ENCODE measurements around the gene NINJ1. TPM values are rescaled to one million over a fixed set of nuclear protein-coding genes. Genes with fewer than 3 reads are reported as not detected.

NINJ1 gene, protein sequence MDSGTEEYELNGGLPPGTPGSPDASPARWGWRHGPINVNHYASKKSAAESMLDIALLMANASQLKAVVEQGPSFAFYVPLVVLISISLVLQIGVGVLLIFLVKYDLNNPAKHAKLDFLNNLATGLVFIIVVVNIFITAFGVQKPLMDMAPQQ
- total RNA-seq: 2.7 and 4.2 TPM in 2 replicates

GRCh38 chr9:93134015-93134739 is at the start of gene NINJ1:
TSS of gene NINJ1 (minus strand) at chr9:93134251. CDS start at chr9:93134217, 34 bp downstream.

GRCh38 chr9:93096131-93096802 is 37.8 kb downstream of the NINJ1 start, which contains the start of gene CARD19:
TSS of gene CARD19 (plus strand) at chr9:93096217. CDS start at chr9:93096346, 129 bp downstream.

Other genes with a start within 250 kb of the NINJ1 start
- 2.0 and 2.7 TPM in 2 replicates for gene FGD3, start 186.7 kb downstream of the NINJ1 start, total RNA-seq
- 0.54 TPM in 1 of 2 replicates, not detected in the other for gene SUSD3, start 75.5 kb downstream of the NINJ1 start, total RNA-seq
- gene CARD19, start 38.0 kb downstream of the NINJ1 start, total RNA-seq: 21.6 and 32.0 TPM in 2 replicates
- not detected in 2 replicates for gene WNK2, start 49.9 kb upstream of the NINJ1 start, total RNA-seq

All from placental epithelial cell (primary cell).